Mesodermal cell (in vitro differentiated cells): ENCODE data around the gene ROBO1.

Experiments used
- H3K27ac ChIP-seq: 2 replicates; pipeline ENCODE4 v1.7.0; 2013; ENCODE audit warnings: mild to moderate bottlenecking, low read depth, low read length, moderate library complexity; ENCODE audit not compliant: severe bottlenecking
- H3K36me3 ChIP-seq: 2 replicates; pipeline ENCODE4 v1.7.1; 2013; ENCODE audit warnings: mild to moderate bottlenecking, low read length, moderate library complexity; ENCODE audit not compliant: control insufficient read depth, insufficient read depth
- H3K4me1 ChIP-seq: one replicate; pipeline ENCODE4 v1.7.1; 2013; ENCODE audit warnings: mild to moderate bottlenecking, low read length; ENCODE audit not compliant: insufficient read depth, control insufficient read depth, poor library complexity, severe bottlenecking
- H3K4me3 ChIP-seq: 2 replicates; pipeline ENCODE4 v1.7.0; 2013; ENCODE audit warnings: low read length, control low read depth, mild to moderate bottlenecking; ENCODE audit not compliant: insufficient read depth, poor library complexity, severe bottlenecking; ENCODE audit errors: extremely low read depth
- H3K9me3 ChIP-seq: 2 replicates; pipeline ENCODE4 v1.7.1; 2013; ENCODE audit warnings: mild to moderate bottlenecking, low read length, moderate library complexity; ENCODE audit not compliant: control insufficient read depth
- WGBS, 2 experiments: methylation state at CpG; one replicate each; pipeline ENCODE4 v1.1.5; 2013; ENCODE audit warnings: missing lambda C conversion rate in 2 of 2; ENCODE audit not compliant: insufficient coverage in 2 of 2; 5-methylcytosine and 5-hydroxymethylcytosine counted together

The ROBO1 gene

GRCh38 chr3:78604341-78604740 is 1163.5 kb downstream of the ROBO1 start:
- H3K4me3 ChIP-seq, result no peak overlapping the region
- H3K27ac ChIP-seq, result no peak overlapping the region
- no peaks in the 10 kb centered on the region for H3K4me1 ChIP-seq
- peaks cover 3% of the 10 kb centered on the region for H3K36me3 ChIP-seq
- H3K9me3 ChIP-seq, result no peaks in the 10 kb centered on the region
- WGBS, 2 experiments, result 90 to 100% methylated on average over 1 of the region's 3 CpGs

GRCh38 chr3:78601249-78601648 is 1166.5 kb downstream of the ROBO1 start:
- Histone ChIP-seq H3K36me3 (no peaks in the 10 kb centered on the region), H3K4me3 (no peak overlapping the region), H3K4me1 (no peaks in the 10 kb centered on the region), H3K27ac (no peak overlapping the region), H3K9me3 (no peaks in the 10 kb centered on the region)
- 95 to 100% methylated on average over 2 of the region's 2 CpGs for WGBS, 2 experiments

- no peaks in the 10 kb centered on the region for H3K36me3 ChIP-seq
- WGBS, 2 experiments, result 40 to 50% methylated on average over 1 of the region's 1 CpG
- no peak overlapping the region for H3K4me3 ChIP-seq
- H3K4me1 ChIP-seq, result no peaks in the 10 kb centered on the region
- H3K9me3 ChIP-seq, result no peaks in the 10 kb centered on the region
- no peak overlapping the region for H3K27ac ChIP-seq
Observed at GRCh38 chr3:78589778-78590177, 1178.0 kb downstream of the ROBO1 start.

DNA sequence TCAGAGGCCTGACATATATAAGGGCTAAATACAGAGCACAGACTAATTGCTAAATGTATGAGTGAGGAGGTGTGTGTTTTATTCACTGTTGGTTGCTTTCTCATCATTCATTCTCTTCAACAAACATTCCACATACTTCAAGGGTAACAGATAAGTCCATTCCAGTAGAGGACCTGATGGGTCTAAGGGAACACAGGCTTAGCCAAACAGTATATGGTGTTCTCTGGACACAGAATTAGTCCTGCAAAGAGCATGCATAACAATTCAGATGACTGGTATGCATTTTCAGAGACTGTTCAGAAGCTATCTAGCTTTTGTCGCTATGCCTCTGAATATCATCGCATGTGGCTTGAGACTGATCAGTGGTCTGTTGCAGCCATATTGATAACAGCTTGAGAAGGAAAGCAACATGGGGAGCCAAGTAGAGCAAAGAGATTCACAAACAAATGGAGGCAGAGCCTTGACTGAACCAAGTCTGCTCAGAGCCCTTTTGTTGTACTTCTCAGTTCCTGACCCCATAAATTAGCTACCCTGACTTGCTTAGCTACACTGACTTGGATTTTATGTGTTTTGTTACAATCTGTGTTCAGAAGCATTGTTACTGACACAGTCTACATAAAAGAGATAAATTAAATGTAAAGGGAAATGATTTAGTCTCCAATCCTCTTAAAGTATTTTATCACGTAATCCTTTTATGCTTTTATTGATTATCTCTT is 1178.7 kb downstream of the ROBO1 start:
- H3K4me3 ChIP-seq, result no peak overlapping the region
- no peaks in the 10 kb centered on the region for H3K36me3 ChIP-seq
- WGBS, 2 experiments, result 95% methylated on average over 2 of the region's 3 CpGs
- no peak overlapping the region for H3K27ac ChIP-seq
- H3K9me3 ChIP-seq, result no peaks in the 10 kb centered on the region
- no peaks in the 10 kb centered on the region for H3K4me1 ChIP-seq

GRCh38 chr3:78580681-78581080 is 1187.1 kb downstream of the ROBO1 start:
- 70 to 83% methylated on average over 1 to 2 of the region's 2 CpGs for WGBS, 2 experiments
- Histone ChIP-seq H3K9me3 (no peaks in the 10 kb centered on the region), H3K36me3 (no peaks in the 10 kb centered on the region), H3K4me1 (no peaks in the 10 kb centered on the region), H3K27ac (no peak overlapping the region), H3K4me3 (no peak overlapping the region)

DNA sequence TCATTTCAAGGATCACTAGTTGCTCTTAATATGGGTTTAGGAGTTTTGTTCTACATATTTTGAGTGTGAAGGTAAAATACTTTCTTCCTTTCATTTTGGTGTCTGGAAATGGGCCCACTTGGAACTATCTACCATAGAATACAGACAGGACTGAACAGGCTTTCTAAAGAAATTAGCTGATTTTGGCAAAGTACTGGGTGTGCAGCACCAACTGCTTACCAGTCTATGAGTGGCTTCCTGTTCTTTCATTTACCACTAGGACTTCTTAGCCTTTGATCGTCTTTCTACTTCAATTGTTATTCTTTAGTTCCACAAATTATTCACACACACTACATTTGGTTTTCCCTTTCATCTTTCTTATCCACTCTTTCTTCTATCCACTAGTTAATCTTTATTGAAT is 1196.3 kb downstream of the ROBO1 start:
- WGBS, 2 experiments, result 67% methylated on average over 1 of the region's 1 CpG; no CpG with 5 or more reads in 1 of the 2 experiments
- no peak overlapping the region for H3K27ac ChIP-seq
- H3K4me3 ChIP-seq, result no peak overlapping the region
- H3K4me1 ChIP-seq, result no peaks in the 10 kb centered on the region
- no peaks in the 10 kb centered on the region for H3K9me3 ChIP-seq
- no peaks in the 10 kb centered on the region for H3K36me3 ChIP-seq

- Histone ChIP-seq H3K36me3 (no peaks in the 10 kb centered on the region), H3K4me3 (no peak overlapping the region), H3K9me3 (peaks cover 2% of the 10 kb centered on the region), H3K27ac (no peak overlapping the region), H3K4me1 (no peaks in the 10 kb centered on the region)
- 85 to 95% methylated on average over 7 of the region's 10 CpGs for WGBS, 2 experiments
Observed at GRCh38 chr3:78570496-78570895, 1197.3 kb downstream of the ROBO1 start.

DNA sequence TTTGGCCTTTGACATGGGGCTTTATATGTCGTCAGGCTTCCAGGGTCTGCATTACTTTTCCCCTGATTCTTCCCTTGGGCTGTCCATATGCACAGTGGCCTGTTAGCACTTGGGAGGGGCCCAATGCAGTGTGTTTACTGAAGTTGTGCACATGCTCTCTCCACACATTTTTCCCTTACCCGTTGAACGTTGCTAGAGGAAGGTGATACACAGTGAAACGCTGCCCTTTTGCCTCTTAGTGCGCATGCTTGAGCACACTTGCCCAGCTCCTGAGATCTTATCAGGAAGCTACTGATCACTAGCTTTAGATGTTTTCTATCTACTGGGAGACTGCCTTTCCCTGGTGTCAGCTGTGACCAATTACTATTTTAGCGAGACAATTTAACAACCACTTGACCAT is 1198.0 kb downstream of the ROBO1 start:
- Histone ChIP-seq H3K27ac (no peak overlapping the region), H3K9me3 (peaks cover 3% of the 10 kb centered on the region), H3K4me3 (no peak overlapping the region), H3K4me1 (no peaks in the 10 kb centered on the region), H3K36me3 (no peaks in the 10 kb centered on the region)
- WGBS, 2 experiments, result 91 to 93% methylated on average over 4 to 5 of the region's 6 CpGs

DNA sequence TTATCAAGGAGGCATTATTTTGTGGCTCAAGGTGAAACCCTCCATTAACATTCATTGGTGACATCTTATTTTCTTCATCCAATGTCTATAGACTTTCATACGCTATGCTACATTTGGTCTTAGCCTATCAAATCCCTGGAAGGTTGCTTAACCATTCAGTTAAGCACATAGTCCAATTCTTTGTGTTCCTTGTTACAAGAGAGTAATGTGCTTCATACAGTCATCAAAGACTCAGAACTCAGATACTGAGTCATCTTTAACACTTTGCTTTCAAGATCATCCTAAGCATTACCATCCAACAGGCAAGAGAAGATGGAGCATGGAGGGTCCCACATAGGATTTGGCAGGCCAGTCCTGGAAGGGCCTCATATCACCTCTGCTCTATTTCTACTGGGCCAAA is 1202.1 kb downstream of the ROBO1 start:
- Histone ChIP-seq H3K4me1 (no peaks in the 10 kb centered on the region), H3K27ac (no peak overlapping the region), H3K9me3 (peaks cover 3% of the 10 kb centered on the region), H3K4me3 (no peak overlapping the region), H3K36me3 (no peaks in the 10 kb centered on the region)
- WGBS, 2 experiments, result 83 to 100% methylated on average over 1 of the region's 1 CpG

DNA sequence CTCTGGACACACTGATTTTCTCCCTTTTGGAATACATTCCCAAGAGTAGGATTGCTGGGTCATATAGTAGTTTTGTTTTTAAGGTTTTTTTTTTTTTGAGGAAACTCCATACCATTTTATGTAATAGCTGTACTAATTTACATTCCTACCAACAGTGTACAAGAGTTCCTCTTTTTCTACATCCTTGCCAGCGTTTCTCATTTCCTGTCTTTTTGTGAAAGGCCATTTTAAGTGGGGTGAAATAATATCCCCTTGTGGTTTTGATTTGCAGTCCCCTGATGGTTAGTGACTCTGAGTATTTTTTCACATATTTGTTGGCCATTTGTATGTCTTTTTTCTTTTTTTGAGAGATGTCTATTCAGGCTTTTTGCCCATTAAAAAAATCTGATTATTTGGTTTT is 1205.5 kb downstream of the ROBO1 start:
- peaks cover 3% of the 10 kb centered on the region for H3K9me3 ChIP-seq
- no peaks in the 10 kb centered on the region for H3K36me3 ChIP-seq
- H3K27ac ChIP-seq, result no peak overlapping the region
- no peaks in the 10 kb centered on the region for H3K4me1 ChIP-seq
- no peak overlapping the region for H3K4me3 ChIP-seq
- no CpG with 5 or more reads among the region's 1 CpG for WGBS, 2 experiments
